ENCODE measurements around the gene ZBTB3. TPM values are rescaled to one million over a fixed set of nuclear protein-coding genes. Genes with fewer than 3 reads are reported as not detected.

Gene ZBTB3
- total RNA-seq (1 to 10 TPM; 7.4 to 9.1 TPM), total RNA-seq (8.5 to 20.0 reads per million in 2 donors)

DNA sequence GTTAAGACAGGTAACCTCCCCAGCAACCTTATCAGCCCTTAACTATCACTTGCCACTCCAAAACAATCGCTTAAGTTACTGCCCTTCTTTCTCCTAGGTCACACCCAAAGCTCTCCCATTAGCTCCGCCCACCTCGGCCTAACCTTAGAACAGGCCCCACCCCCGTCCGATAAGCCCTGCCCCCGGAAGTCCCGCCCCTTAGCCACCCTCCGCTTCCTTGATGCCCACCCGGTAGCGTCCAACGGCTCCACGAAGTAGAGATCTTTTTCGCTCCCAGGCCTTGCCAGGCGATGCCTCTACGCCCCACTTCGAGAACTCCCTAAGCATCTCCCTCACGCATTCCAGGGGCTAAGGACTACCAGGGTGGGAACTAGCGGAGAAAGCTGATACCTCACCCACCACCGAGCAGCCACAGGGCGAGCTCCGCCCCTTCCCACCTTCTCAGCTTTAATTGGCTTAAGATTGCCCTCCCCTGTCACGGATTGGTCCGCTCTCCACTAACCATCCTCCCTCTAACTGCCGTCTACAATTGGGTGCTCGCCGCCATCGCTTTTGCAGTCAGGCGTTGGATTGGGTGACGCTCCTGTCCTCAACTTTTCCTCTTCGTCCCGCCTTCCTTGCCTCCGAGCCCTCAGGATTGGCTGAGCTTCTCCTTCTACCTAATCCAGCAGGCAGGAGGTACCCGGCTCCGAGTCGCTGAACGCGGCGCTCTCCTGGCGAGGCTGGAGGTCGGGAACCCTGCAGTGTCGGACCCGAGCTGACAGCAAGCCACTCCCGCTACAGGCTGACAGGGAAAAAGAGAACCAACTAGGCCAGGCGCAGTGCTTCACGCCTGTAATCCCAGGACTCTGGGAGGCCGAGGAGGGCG, at the start of gene ZBTB3:
Gene ZBTB3, minus strand, starts transcription at position 425 of the 868 bp plus-strand sequence. CDS start 496 bp downstream, outside the sequence.
- H3K4me1 Mint-ChIP-seq, result peaks cover 10% of the 10 kb centered on the region
- peak; percentile 95 for ATAC-seq
- H3K36me3 Mint-ChIP-seq (ENCODE audit: low read depth), result no peaks in the 10 kb centered on the region
- H3K27ac Mint-ChIP-seq, result peak within 1 kb of the TSS; percentile 94
- peak within 1 kb of the TSS; percentile 98 for H3K4me3 Mint-ChIP-seq
- no peaks in the 10 kb centered on the region for H3K9me3 ChIP-seq (ENCODE audit: control insufficient read depth, low read length, poor library complexity, severe bottlenecking)
- DNase-seq, result peak; percentile 91 to 94 (median 91)
- H3K27me3 Mint-ChIP-seq, result no peaks in the 10 kb centered on the region

GRCh38 chr11:62801071-62801470, 47.1 kb upstream of the ZBTB3 start:
- H3K9me3 ChIP-seq (ENCODE audit: control insufficient read depth, low read length, poor library complexity, severe bottlenecking), result no peaks in the 10 kb centered on the region
- peaks cover 8% of the 10 kb centered on the region for H3K36me3 Mint-ChIP-seq (ENCODE audit: low read depth)
- peaks cover 21% of the 10 kb centered on the region for H3K4me1 Mint-ChIP-seq
- no peak overlapping the region for H3K27ac Mint-ChIP-seq
- no peak overlapping the region for H3K4me3 Mint-ChIP-seq
- no peak for DNase-seq
- no peaks in the 10 kb centered on the region for H3K27me3 Mint-ChIP-seq
- ATAC-seq, result no peak

- DNase-seq (no peak), ATAC-seq (no peak)
- Mint-ChIP-seq H3K36me3 (ENCODE audit: low read depth) (peaks cover 5% of the 10 kb centered on the region), H3K27ac (no peak overlapping the region), H3K27me3 (no peaks in the 10 kb centered on the region), H3K4me3 (no peak overlapping the region), H3K4me1 (peaks cover 14% of the 10 kb centered on the region)
- H3K9me3 ChIP-seq (ENCODE audit: control insufficient read depth, low read length, poor library complexity, severe bottlenecking), result no peaks in the 10 kb centered on the region
Observed at GRCh38 chr11:62799486-62799885, 45.5 kb upstream of the ZBTB3 start.

- H3K4me3 Mint-ChIP-seq, result no peak overlapping the region
- DNase-seq (no peak), ATAC-seq (no peak)
- peaks cover 16% of the 10 kb centered on the region for H3K4me1 Mint-ChIP-seq
- H3K36me3 Mint-ChIP-seq (ENCODE audit: low read depth), result peaks cover 8% of the 10 kb centered on the region
- no peak overlapping the region for H3K27ac Mint-ChIP-seq
- H3K27me3 Mint-ChIP-seq, result no peaks in the 10 kb centered on the region
- no peaks in the 10 kb centered on the region for H3K9me3 ChIP-seq (ENCODE audit: control insufficient read depth, low read length, poor library complexity, severe bottlenecking)
Observed at GRCh38 chr11:62796281-62796680, 42.3 kb upstream of the ZBTB3 start.

- ATAC-seq (no peak), DNase-seq (no peak)
- no peaks in the 10 kb centered on the region for H3K9me3 ChIP-seq (ENCODE audit: control insufficient read depth, low read length, poor library complexity, severe bottlenecking)
- H3K27ac Mint-ChIP-seq, result peak overlapping the region; percentile 29
- H3K27me3 Mint-ChIP-seq, result no peaks in the 10 kb centered on the region
- peaks cover 8% of the 10 kb centered on the region for H3K36me3 Mint-ChIP-seq (ENCODE audit: low read depth)
- H3K4me3 Mint-ChIP-seq, result no peak overlapping the region
- H3K4me1 Mint-ChIP-seq, result peaks cover 33% of the 10 kb centered on the region
Observed at GRCh38 chr11:62794201-62794775, 40.3 kb upstream of the ZBTB3 start.

GRCh38 chr11:62792202-62792575, 38.2 kb upstream of the ZBTB3 start:
- Mint-ChIP-seq H3K27me3 (no peaks in the 10 kb centered on the region), H3K4me1 (peaks cover 41% of the 10 kb centered on the region), H3K27ac (peak overlapping the region; percentile 93), H3K4me3 (peak overlapping the region; percentile 92), H3K36me3 (ENCODE audit: low read depth) (peaks cover 3% of the 10 kb centered on the region)
- H3K9me3 ChIP-seq (ENCODE audit: control insufficient read depth, low read length, poor library complexity, severe bottlenecking), result no peaks in the 10 kb centered on the region
- ATAC-seq, result peak; percentile 6
- no peak for DNase-seq

DNA sequence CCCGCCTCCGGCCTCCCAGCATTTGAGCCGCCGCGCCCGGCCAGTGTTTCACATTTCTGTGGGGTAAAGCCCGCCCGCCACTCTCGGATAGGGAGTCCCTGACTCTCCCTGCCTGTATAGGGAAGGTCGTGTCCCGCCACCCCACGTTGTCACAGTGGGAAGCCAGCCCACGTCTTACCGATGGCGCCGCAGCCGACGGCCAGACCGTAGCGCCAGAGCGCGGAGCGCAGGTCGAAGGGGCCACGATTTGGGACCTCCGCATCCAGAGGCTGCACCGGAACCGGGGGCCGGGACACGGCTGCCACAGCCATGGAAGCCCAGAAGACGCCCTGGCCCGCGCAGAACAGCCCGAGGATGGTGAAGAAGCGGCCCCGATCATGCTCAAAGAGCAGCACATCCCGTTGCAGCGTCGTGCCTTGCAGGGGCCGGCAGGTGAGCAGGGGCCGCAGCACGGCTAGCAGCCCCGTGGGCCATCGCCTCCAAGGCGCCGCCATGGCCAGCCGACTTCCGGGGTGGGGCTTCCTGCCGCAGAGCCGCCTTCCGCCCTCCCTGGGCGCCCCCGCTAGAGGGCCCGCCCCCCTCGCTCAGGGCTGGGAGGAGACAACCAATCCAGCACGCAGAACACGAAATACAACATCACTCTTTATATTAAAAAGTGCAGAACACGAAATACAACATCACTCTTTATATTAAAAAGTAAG, 37.7 kb upstream of the ZBTB3 start, which contains the start of gene TMEM223:
Gene TMEM223, minus strand, starts transcription at position 506 of the 701 bp plus-strand sequence. Its CDS starts 12 bp downstream, at position 494.
- Mint-ChIP-seq H3K36me3 (ENCODE audit: low read depth) (peaks cover 3% of the 10 kb centered on the region), H3K27ac (peak within 1 kb of the TSS; percentile 93), H3K4me3 (peak within 1 kb of the TSS; percentile 92), H3K4me1 (peaks cover 43% of the 10 kb centered on the region), H3K27me3 (no peaks in the 10 kb centered on the region)
- DNase-seq (peak; percentile 83 to 87 (median 86)), ATAC-seq (peak; percentile 80)
- H3K9me3 ChIP-seq (ENCODE audit: control insufficient read depth, low read length, poor library complexity, severe bottlenecking), result no peaks in the 10 kb centered on the region

DNA sequence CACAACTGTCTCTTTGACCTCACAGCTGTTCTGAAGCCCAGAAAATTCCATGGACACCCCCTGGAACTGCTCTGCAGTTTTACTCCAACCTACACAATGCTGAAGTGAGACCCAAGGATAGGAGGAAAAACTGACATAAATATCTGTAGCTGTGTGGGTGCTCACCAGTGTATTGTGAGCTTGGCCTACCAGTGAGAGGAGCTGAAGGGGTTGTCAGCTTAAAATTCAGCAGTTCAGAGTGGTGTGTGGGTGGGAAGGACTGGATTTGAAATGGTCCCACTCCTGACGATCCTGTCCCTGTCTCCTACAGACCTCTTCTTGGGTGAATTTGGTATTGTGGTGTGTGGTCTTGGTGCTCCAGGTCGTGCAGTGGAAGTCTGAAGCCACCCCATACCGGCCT, 35.6 kb upstream of the ZBTB3 start:
- peak overlapping the region; percentile 93 for H3K27ac Mint-ChIP-seq
- ATAC-seq (no peak), DNase-seq (no peak)
- H3K4me3 Mint-ChIP-seq, result peak overlapping the region; percentile 80
- H3K27me3 Mint-ChIP-seq, result no peaks in the 10 kb centered on the region
- peaks cover 3% of the 10 kb centered on the region for H3K36me3 Mint-ChIP-seq (ENCODE audit: low read depth)
- H3K4me1 Mint-ChIP-seq, result peaks cover 46% of the 10 kb centered on the region
- H3K9me3 ChIP-seq (ENCODE audit: control insufficient read depth, low read length, poor library complexity, severe bottlenecking), result no peaks in the 10 kb centered on the region

DNA sequence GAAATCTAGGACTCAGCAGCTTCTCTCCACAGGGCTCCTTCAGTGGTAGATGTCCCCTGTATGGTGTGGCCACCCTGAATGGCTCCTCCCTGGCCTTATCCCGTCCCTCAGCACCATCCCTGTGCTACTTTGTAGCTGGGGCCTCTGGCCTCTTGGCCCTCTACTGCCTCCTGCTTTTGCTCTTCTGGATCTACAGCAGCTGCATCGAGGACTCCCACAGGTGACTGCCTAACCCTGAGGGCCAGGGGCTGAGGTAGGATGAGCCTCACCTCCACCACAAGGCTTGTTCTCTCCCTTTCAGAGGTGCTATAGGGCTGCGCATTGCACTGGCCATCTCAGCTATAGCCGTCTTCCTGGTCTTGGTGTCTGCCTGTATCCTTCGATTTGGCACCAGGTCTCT, 35.0 kb upstream of the ZBTB3 start:
- Mint-ChIP-seq H3K4me3 (peak overlapping the region; percentile 80), H3K27ac (peak overlapping the region; percentile 93), H3K36me3 (ENCODE audit: low read depth) (no peaks in the 10 kb centered on the region), H3K27me3 (no peaks in the 10 kb centered on the region), H3K4me1 (peaks cover 41% of the 10 kb centered on the region)
- DNase-seq (no peak), ATAC-seq (no peak)
- no peaks in the 10 kb centered on the region for H3K9me3 ChIP-seq (ENCODE audit: control insufficient read depth, low read length, poor library complexity, severe bottlenecking)

DNA sequence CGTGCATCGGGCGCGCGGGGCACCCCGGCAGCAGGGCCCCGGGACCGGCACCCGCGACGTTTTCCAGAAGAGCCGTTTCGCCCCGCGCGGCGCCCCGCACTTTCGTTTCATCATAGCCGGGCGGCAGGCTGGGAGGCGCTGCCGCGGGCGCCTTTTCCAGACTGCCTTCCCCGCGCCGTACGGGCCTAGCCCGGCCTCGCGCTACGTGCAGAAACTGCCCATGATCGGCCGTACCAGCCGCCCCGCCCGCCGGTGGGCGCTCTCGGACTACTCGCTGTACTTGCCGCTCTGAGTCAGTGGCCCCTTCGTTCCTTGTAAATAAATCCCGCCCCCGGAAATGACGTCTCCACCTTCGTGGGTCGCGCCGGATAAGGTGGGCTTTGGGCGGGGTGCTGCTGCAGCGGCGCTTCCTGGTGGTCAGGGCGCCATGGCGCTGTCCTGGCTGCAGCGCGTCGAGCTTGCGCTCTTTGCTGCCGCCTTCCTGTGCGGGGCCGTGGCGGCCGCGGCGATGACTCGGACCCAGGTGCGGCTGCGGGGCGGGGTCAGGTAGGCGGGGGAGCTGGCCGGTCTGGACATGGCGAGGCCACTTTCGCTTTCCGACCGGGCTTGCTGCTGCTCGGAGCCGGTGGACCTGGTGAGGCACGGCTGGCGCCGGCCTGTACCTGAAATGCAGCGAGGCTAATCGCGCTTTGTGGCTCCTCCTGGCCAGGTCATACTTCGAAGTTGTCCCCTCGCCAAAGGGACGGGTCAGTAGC, 33.2 kb upstream of the ZBTB3 start, which contains the start of gene TMEM179B:
Gene TMEM179B, plus strand, starts transcription at position 398 of the 755 bp plus-strand sequence. Its CDS starts 30 bp downstream, at position 428.
- DNase-seq (peak; percentile 88 to 93 (median 91)), ATAC-seq (peak; percentile 73)
- Mint-ChIP-seq H3K27me3 (no peaks in the 10 kb centered on the region), H3K4me1 (peaks cover 36% of the 10 kb centered on the region), H3K27ac (peak within 1 kb of the TSS; percentile 93), H3K36me3 (ENCODE audit: low read depth) (no peaks in the 10 kb centered on the region), H3K4me3 (peak within 1 kb of the TSS; percentile 95)
- no peaks in the 10 kb centered on the region for H3K9me3 ChIP-seq (ENCODE audit: control insufficient read depth, low read length, poor library complexity, severe bottlenecking)

GRCh38 chr11:62786318-62787004, 32.5 kb upstream of the ZBTB3 start:
- H3K4me3 Mint-ChIP-seq, result peak overlapping the region; percentile 90
- peak; percentile 71 for ATAC-seq
- H3K27me3 Mint-ChIP-seq, result no peaks in the 10 kb centered on the region
- peaks cover 33% of the 10 kb centered on the region for H3K4me1 Mint-ChIP-seq
- H3K27ac Mint-ChIP-seq, result peak overlapping the region; percentile 93
- H3K9me3 ChIP-seq (ENCODE audit: control insufficient read depth, low read length, poor library complexity, severe bottlenecking), result no peaks in the 10 kb centered on the region
- H3K36me3 Mint-ChIP-seq (ENCODE audit: low read depth), result no peaks in the 10 kb centered on the region
- peak; percentile 78 to 85 (median 79) for DNase-seq

GRCh38 chr11:62782753-62783152, 28.8 kb upstream of the ZBTB3 start:
- Mint-ChIP-seq H3K27ac (peak overlapping the region; percentile 37), H3K4me1 (peaks cover 11% of the 10 kb centered on the region), H3K4me3 (no peak overlapping the region), H3K27me3 (no peaks in the 10 kb centered on the region), H3K36me3 (ENCODE audit: low read depth) (no peaks in the 10 kb centered on the region)
- H3K9me3 ChIP-seq (ENCODE audit: control insufficient read depth, low read length, poor library complexity, severe bottlenecking), result no peaks in the 10 kb centered on the region
- ATAC-seq (no peak), DNase-seq (no peak)

All from T-helper 17 cell (primary cell).